ENCODE results near the gene CERS1.

GRCh38 chr19:18900700-18901481, 4.9 kb upstream of the CERS1 start:
- TF ChIP-seq ELF1 (IDR thresholded peaks at IDR 0.05; ENCODE audit: borderline replicate concordance, low read depth) (no peak), ZNF274 (IDR thresholded peaks at IDR 0.05; ENCODE audit: low read depth, low read length) (no peak), ZFX (IDR thresholded peaks at IDR 0.05) (no peak), POLR2A (IDR thresholded peaks at IDR 0.05; ENCODE audit: borderline replicate concordance, extremely low read depth, insufficient read depth, insufficient read length) (no peak)
- TF ChIP-seq, protein P1, sequence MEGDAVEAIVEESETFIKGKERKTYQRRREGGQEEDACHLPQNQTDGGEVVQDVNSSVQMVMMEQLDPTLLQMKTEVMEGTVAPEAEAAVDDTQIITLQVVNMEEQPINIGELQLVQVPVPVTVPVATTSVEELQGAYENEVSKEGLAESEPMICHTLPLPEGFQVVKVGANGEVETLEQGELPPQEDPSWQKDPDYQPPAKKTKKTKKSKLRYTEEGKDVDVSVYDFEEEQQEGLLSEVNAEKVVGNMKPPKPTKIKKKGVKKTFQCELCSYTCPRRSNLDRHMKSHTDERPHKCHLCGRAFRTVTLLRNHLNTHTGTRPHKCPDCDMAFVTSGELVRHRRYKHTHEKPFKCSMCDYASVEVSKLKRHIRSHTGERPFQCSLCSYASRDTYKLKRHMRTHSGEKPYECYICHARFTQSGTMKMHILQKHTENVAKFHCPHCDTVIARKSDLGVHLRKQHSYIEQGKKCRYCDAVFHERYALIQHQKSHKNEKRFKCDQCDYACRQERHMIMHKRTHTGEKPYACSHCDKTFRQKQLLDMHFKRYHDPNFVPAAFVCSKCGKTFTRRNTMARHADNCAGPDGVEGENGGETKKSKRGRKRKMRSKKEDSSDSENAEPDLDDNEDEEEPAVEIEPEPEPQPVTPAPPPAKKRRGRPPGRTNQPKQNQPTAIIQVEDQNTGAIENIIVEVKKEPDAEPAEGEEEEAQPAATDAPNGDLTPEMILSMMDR (IDR thresholded peaks at IDR 0.05 in 2 of 3, conservative IDR thresholded peaks at IDR 0.05 in 1 of 3; ENCODE audit: borderline replicate concordance in 1 of 3, insufficient read depth in 1 of 3, low read depth in 2 of 3, low read length in 2 of 3), result no peak

All from HCT116 (cell line).